RWPE2 (cell line): ENCODE results near the gene MKS1.

Experiments used
- ATAC-seq: fragments of 200-7000 bp; cut with Tn5 transposase; 3 replicates; pipeline ENCODE4 v1.9.1; 2021; ENCODE audit warnings: low read depth
- DNase-seq: peaks from one replicate; pipeline ENCODE4 v3.0.0-alpha.2; 2020; ENCODE audit warnings: low spot score
- H3K27ac ChIP-seq: fragments of 450-650 bp; 2 replicates; pipeline ENCODE4 v1.5.1; 2017; ENCODE audit warnings: mild to moderate bottlenecking; ENCODE audit not compliant: poor library complexity, severe bottlenecking
- H3K27me3 ChIP-seq: fragments of 250-450 bp; sonication (Bioruptor Pico); 2 replicates; pipeline ENCODE4 v1.5.1; 2021; ENCODE audit warnings: mild to moderate bottlenecking, moderate library complexity; ENCODE audit not compliant: insufficient read depth, poor library complexity, severe bottlenecking
- H3K36me3 ChIP-seq: fragments of 250-450 bp; sonication (Bioruptor Pico); 2 replicates; pipeline ENCODE4 v1.5.1; 2020; ENCODE audit warnings: low read depth, mild to moderate bottlenecking, moderate library complexity
- H3K4me1 ChIP-seq: fragments of 250-450 bp; sonication (Bioruptor Pico); 2 replicates; pipeline ENCODE4 v1.5.1; 2021; ENCODE audit warnings: mild to moderate bottlenecking, moderate library complexity; ENCODE audit not compliant: insufficient read depth, poor library complexity, severe bottlenecking
- H3K4me3 ChIP-seq: fragments of 250-450 bp; sonication (Bioruptor Pico); 2 replicates; pipeline ENCODE4 v1.5.1; 2021; ENCODE audit warnings: mild to moderate bottlenecking, moderate library complexity; ENCODE audit not compliant: severe bottlenecking
- H3K9me3 ChIP-seq: fragments of 250-450 bp; sonication (Bioruptor Pico); 2 replicates; pipeline ENCODE4 v1.5.1; 2021; ENCODE audit warnings: mild to moderate bottlenecking, moderate library complexity; ENCODE audit not compliant: severe bottlenecking
- CTCF ChIP-seq: fragments of 450-650 bp; IDR thresholded peaks from one replicate; pipeline ENCODE4 v1.5.1; 2017; ENCODE audit warnings: mild to moderate bottlenecking, moderate library complexity; ENCODE audit not compliant: poor library complexity, severe bottlenecking

The MKS1 gene

GRCh38 chr17:58161566-58161965 is 57.5 kb downstream of the MKS1 start:
- ATAC-seq (no peak), DNase-seq (no peak)
- Histone ChIP-seq H3K9me3 (no peaks in the 10 kb centered on the region), H3K27me3 (peaks cover 70% of the 10 kb centered on the region), H3K4me3 (no peak overlapping the region), H3K27ac (no peak overlapping the region), H3K36me3 (no peaks in the 10 kb centered on the region), H3K4me1 (no peaks in the 10 kb centered on the region)
- no peak for TF ChIP-seq CTCF

- Histone ChIP-seq H3K27me3 (peaks cover 91% of the 10 kb centered on the region), H3K27ac (no peak overlapping the region), H3K36me3 (no peaks in the 10 kb centered on the region), H3K4me3 (no peak overlapping the region), H3K4me1 (no peaks in the 10 kb centered on the region), H3K9me3 (no peaks in the 10 kb centered on the region)
- DNase-seq (no peak), ATAC-seq (no peak)
- TF ChIP-seq CTCF = no peak
Observed at GRCh38 chr17:58158181-58158580, 60.9 kb downstream of the MKS1 start.

- no peak overlapping the region for H3K27ac ChIP-seq
- DNase-seq = no peak
- no peaks in the 10 kb centered on the region for H3K9me3 ChIP-seq
- no peaks in the 10 kb centered on the region for H3K36me3 ChIP-seq
- H3K4me3 ChIP-seq = peak overlapping the region; percentile 14
- H3K27me3 ChIP-seq = peaks cover 91% of the 10 kb centered on the region
- ATAC-seq = peak; percentile 65
- TF ChIP-seq CTCF = no peak
- H3K4me1 ChIP-seq = no peaks in the 10 kb centered on the region
Observed at GRCh38 chr17:58156839-58157803, 61.9 kb downstream of the MKS1 start.
